Cardiac muscle cell (in vitro differentiated cells and primary cell): ENCODE data around the gene ZDHHC18. TPM values are rescaled to one million over a fixed set of nuclear protein-coding genes. Genes with fewer than 3 reads are reported as not detected.

ENCODE experiments used
- DNase-seq, 2 donors: peaks; one replicate each; pipeline versions ENCODE4 v3.0.0 to v3.0.0-alpha.2; 2010 to 2017; ENCODE audit warnings: low read depth in 1 of 2, low spot score in 1 of 2
- H3K27ac ChIP-seq: fragments of 200-600 bp; sonication (generic); 2 replicates; pipeline ENCODE4 v1.5.1; 2016
- H3K27me3 ChIP-seq: fragments of 200-600 bp; sonication (generic); 2 replicates; pipeline ENCODE4 v1.6.0; 2016; ENCODE audit warnings: control low read depth
- H3K36me3 ChIP-seq: fragments of 200-600 bp; sonication (generic); 2 replicates; pipeline ENCODE4 v1.5.1; 2016; ENCODE audit warnings: control low read depth
- H3K4me1 ChIP-seq: fragments of 200-600 bp; sonication (generic); 2 replicates; pipeline ENCODE4 v1.8.1; 2017; ENCODE audit warnings: low read depth, mild to moderate bottlenecking, mixed run types
- H3K4me3 ChIP-seq: fragments of 200-600 bp; sonication (generic); 2 replicates; pipeline ENCODE4 v1.5.1; 2016; ENCODE audit warnings: mild to moderate bottlenecking
- H3K9me3 ChIP-seq: fragments of 200-600 bp; sonication (generic); 2 replicates; pipeline ENCODE4 v1.5.1; 2017; ENCODE audit warnings: low read depth, mild to moderate bottlenecking, control low read depth
- polyA plus RNA-seq: library from polyadenylated mRNA; unstranded; fragments of >200 nt; fragmentation: Nextera tagmentation; extraction: Ambion mirVana; gene quantifications from 2 replicates; pipeline ENCODE4 v1.2.1, GENCODE V29; 2016
- total RNA-seq: library from RNA; depleted of rRNA; stranded (reverse); fragments of >200 nt; gene quantifications from 2 replicates; pipeline ENCODE4 v1.2.3, GENCODE V29; 2016
- TF ChIP-seq, protein P1 (sequence below): IDR thresholded peaks from 2 replicates; pipeline ENCODE4 v1.5.1; 2012; ENCODE audit warnings: low read depth, mild to moderate bottlenecking, low read length

The ZDHHC18 gene
- total and polyA plus RNA-seq, 2 experiments from 2014 or later = 16.1 to 16.6 TPM

- Histone ChIP-seq H3K9me3 (no peaks in the 10 kb centered on the region), H3K36me3 (peaks cover 35% of the 10 kb centered on the region), H3K4me1 (no peaks in the 10 kb centered on the region), H3K4me3 (no peak overlapping the region), H3K27ac (no peak overlapping the region), H3K27me3 (no peaks in the 10 kb centered on the region)
- peak in 1 of 2 donors; percentile 48 for DNase-seq
- TF ChIP-seq, protein P1, sequence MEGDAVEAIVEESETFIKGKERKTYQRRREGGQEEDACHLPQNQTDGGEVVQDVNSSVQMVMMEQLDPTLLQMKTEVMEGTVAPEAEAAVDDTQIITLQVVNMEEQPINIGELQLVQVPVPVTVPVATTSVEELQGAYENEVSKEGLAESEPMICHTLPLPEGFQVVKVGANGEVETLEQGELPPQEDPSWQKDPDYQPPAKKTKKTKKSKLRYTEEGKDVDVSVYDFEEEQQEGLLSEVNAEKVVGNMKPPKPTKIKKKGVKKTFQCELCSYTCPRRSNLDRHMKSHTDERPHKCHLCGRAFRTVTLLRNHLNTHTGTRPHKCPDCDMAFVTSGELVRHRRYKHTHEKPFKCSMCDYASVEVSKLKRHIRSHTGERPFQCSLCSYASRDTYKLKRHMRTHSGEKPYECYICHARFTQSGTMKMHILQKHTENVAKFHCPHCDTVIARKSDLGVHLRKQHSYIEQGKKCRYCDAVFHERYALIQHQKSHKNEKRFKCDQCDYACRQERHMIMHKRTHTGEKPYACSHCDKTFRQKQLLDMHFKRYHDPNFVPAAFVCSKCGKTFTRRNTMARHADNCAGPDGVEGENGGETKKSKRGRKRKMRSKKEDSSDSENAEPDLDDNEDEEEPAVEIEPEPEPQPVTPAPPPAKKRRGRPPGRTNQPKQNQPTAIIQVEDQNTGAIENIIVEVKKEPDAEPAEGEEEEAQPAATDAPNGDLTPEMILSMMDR = no peak
Observed at GRCh38 chr1:26848941-26849774, 22.7 kb downstream of the ZDHHC18 start.

- Histone ChIP-seq H3K36me3 (peaks cover 35% of the 10 kb centered on the region), H3K27me3 (no peaks in the 10 kb centered on the region), H3K4me3 (no peak overlapping the region), H3K27ac (no peak overlapping the region), H3K9me3 (no peaks in the 10 kb centered on the region), H3K4me1 (peaks cover 5% of the 10 kb centered on the region)
- no peak for DNase-seq
- TF ChIP-seq, protein P1 = no peak
Observed at GRCh38 chr1:26851106-26851684, 24.7 kb downstream of the ZDHHC18 start.

DNA sequence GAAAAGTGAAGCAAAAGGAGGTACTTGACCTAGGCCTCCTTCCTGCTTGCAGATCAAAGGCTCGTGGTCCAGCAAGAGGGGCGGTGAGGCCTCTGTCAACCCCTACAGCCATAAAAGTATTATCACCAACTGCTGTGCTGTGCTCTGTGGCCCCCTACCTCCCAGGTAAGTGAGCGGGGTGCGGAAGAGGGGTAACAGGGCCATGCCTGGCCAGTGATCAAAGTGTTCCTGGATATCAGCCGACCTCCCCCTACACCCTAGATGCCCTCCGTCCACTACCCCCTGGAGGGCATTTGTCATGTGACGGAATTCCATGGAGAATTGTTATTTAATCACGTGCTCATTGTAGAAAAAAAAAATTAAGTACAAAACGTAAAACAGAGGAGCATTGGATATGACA, 26.2 kb downstream of the ZDHHC18 start:
- no peaks in the 10 kb centered on the region for H3K27me3 ChIP-seq
- peaks cover 27% of the 10 kb centered on the region for H3K36me3 ChIP-seq
- no peaks in the 10 kb centered on the region for H3K9me3 ChIP-seq
- H3K27ac ChIP-seq = no peak overlapping the region
- no peak for DNase-seq
- H3K4me3 ChIP-seq = no peak overlapping the region
- TF ChIP-seq, protein P1 = no peak
- H3K4me1 ChIP-seq = peaks cover 5% of the 10 kb centered on the region

DNA sequence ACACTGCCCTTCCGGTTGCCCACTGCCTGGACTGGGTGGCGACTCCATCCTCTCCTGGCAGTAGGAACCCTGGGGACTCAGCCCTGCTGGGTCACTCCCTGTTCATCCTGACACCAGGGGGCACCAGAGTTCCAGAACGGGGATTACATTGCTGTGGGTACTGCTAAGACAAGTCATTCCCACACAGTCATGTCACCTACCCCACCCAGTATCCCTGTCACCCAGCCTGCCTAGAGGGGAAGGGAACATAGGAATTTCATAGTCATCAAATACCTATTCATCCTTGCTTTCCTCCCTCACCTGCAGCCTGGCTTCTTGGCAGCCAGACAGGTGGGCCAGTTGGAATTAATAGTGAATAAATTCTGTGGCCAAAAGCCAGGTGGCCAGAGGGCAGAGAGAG, 26.7 kb downstream of the ZDHHC18 start:
- no peak overlapping the region for H3K4me3 ChIP-seq
- H3K4me1 ChIP-seq = peaks cover 5% of the 10 kb centered on the region
- peak; percentile 81 to 82 for DNase-seq
- TF ChIP-seq, protein P1 = peak; percentile 87
- no peaks in the 10 kb centered on the region for H3K27me3 ChIP-seq
- no peaks in the 10 kb centered on the region for H3K9me3 ChIP-seq
- H3K27ac ChIP-seq = no peak overlapping the region
- H3K36me3 ChIP-seq = peaks cover 27% of the 10 kb centered on the region

DNA sequence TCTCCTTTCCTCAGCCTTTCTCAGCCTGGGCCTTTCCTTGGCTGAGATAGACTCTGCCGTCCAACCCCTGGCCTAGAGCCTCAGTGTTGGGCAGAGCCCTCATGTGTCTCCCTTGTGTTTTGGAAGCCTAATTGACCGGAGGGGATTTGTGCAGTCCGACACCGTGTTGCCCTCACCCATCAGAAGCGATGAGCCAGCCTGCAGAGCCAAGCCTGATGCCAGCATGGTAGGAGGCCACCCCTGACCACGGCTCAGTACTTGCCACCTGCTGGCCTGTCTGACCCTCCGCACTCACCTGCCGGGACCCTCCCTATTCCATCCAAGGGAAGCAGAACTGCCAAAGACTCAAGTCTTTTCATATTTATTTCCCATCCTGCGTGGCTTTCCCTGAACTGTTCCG, 27.1 kb downstream of the ZDHHC18 start:
- Histone ChIP-seq H3K9me3 (no peaks in the 10 kb centered on the region), H3K27ac (no peak overlapping the region), H3K27me3 (no peaks in the 10 kb centered on the region), H3K4me3 (no peak overlapping the region), H3K4me1 (peaks cover 5% of the 10 kb centered on the region), H3K36me3 (peaks cover 27% of the 10 kb centered on the region)
- DNase-seq = no peak
- TF ChIP-seq, protein P1 = no peak
